MCF 10A (cell line): ENCODE measurements around the gene TTI1. TPM values are rescaled to one million over a fixed set of nuclear protein-coding genes. Genes with fewer than 3 reads are reported as not detected.

Source experiments
- BruUV-seq: library from RNA; stranded (reverse); fragments of 400-500 nt; replicated peaks from 2 replicates; lab custom pipeline; 2021; lab: Mats Ljungman, UMichigan
- CTCF ChIA-PET: fragments of 300-600 bp; sonication (Branson Sonifier 250); formaldehyde crosslinking; extraction: SDS; loops from one replicate; lab custom pipeline; 2021; ENCODE audit warnings: antibody characterized with exemption, inconsistent platforms; lab: Yijun Ruan, JAX
- POLR2A ChIA-PET: fragments of 300-600, 350-650 bp; sonication (Branson Sonifier 250); formaldehyde crosslinking; extraction: SDS; loops from one replicate; lab custom pipeline; 2020; ENCODE audit warnings: antibody characterized with exemption, inconsistent platforms; lab: Yijun Ruan, JAX
- DNase-seq: peaks from one replicate; pipeline ENCODE4 v3.0.0-alpha.2; 2018; ENCODE audit not compliant: unreplicated experiment
- H3K27ac Mint-ChIP-seq: one replicate; pipeline ENCODE4 v1.8.0; 2022; ENCODE audit warnings: mild to moderate bottlenecking, low read depth, mixed read lengths; ENCODE audit not compliant: unreplicated experiment
- H3K27me3 Mint-ChIP-seq: one replicate; pipeline ENCODE4 v1.8.0; 2022; ENCODE audit warnings: mixed read lengths; ENCODE audit not compliant: insufficient read depth, unreplicated experiment
- H3K36me3 Mint-ChIP-seq: one replicate; pipeline ENCODE4 v1.8.0; 2022; ENCODE audit warnings: mild to moderate bottlenecking, moderate library complexity, mixed read lengths; ENCODE audit not compliant: insufficient read depth, unreplicated experiment
- H3K4me1 Mint-ChIP-seq: one replicate; pipeline ENCODE4 v1.8.0; 2022; ENCODE audit warnings: mixed read lengths; ENCODE audit not compliant: insufficient read depth, unreplicated experiment
- H3K4me3 Mint-ChIP-seq: one replicate; pipeline ENCODE4 v1.8.0; 2022; ENCODE audit warnings: mild to moderate bottlenecking, moderate library complexity, mixed read lengths; ENCODE audit not compliant: unreplicated experiment
- H3K9me3 Mint-ChIP-seq: one replicate; pipeline ENCODE4 v1.8.0; 2022; ENCODE audit warnings: mixed read lengths; ENCODE audit not compliant: unreplicated experiment
- CTCF ChIP-seq: fragments of 200-600 bp; IDR thresholded peaks from one replicate; pipeline ENCODE4 v1.8.0; 2022; ENCODE audit warnings: antibody characterized with exemption, mild to moderate bottlenecking; ENCODE audit not compliant: unreplicated experiment
- intact Hi-C: fragments of 100-400 bp; cut with micrococcal nuclease; formaldehyde crosslinking; loops from 2 replicates; pipeline ENCODE4 v1.14.1; 2022
- total RNA-seq: library from RNA; stranded (reverse); gene quantifications from 2 replicates; pipeline ENCODE4 v1.2.3, GENCODE V29; 2022

The TTI1 gene
- total RNA-seq, 1 experiment from 2014 or later = 17.1 TPM

GRCh38 chr20:37991908-37992307 is 41.3 kb downstream of the TTI1 start:
- no peaks in the 10 kb centered on the region for H3K9me3 Mint-ChIP-seq
- intact Hi-C loops = loop anchor here (2.0 to 5.0 kb wide), 2 partner anchors 40 to 427 kb away; partner anchors contain the start of genes RPRD1B and TTI1
- H3K4me3 Mint-ChIP-seq = no peak overlapping the region
- POLR2A ChIA-PET = interaction anchor here (0.7 to 6.7 kb wide), 7 partner anchors 33 to 757 kb away, joined by 3 to 67 read pairs (median 5); partner anchors contain the start of genes ACTR5, CTNNBL1, RPRD1B and TTI1
- BruUV-seq = no TSS peak
- no peak for DNase-seq
- peaks cover 76% of the 10 kb centered on the region for H3K4me1 Mint-ChIP-seq
- peaks cover 35% of the 10 kb centered on the region for H3K36me3 Mint-ChIP-seq
- CTCF ChIA-PET = interaction anchor here (0.7 to 3.9 kb wide), 13 partner anchors 8 to 756 kb away, joined by 3 to 25 read pairs (median 4); partner anchors contain the start of gene VSTM2L
- no peaks in the 10 kb centered on the region for H3K27me3 Mint-ChIP-seq
- no peak for TF ChIP-seq CTCF
- peak overlapping the region; percentile 83 for H3K27ac Mint-ChIP-seq

DNA sequence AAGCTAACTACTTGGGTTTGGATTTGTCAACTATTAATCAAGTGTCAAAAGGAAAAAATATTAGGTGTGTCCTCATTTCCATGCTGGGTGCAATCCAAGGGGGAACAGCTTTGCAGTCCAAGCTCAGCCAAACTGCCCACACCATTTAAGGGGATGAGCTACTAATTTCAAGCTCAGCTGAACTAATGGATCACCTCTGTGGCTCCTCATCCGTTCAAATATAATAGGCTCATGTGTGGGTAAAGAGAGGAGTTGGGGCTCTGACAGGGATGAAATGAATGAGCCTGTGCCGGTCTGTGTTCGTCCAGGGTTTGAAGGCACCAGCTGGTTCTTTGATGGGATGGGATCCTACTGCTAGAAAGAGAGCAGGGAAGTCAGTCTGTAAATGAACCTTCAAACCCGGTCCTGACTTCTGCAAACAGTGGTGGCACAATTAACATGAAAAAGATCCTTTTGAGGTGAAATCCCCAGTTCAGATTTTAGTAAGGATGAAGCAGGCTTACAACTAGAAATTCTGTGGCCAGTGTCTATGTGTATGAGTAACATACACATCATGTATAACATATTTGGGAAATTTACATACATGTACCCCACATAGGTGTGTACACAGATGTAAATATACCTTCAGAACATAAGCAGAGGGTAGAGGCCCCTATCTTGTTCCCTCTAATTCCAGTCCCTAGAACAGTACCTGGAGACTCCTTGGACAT is 41.9 kb downstream of the TTI1 start:
- Mint-ChIP-seq H3K9me3 (no peaks in the 10 kb centered on the region), H3K27me3 (no peaks in the 10 kb centered on the region), H3K36me3 (peaks cover 32% of the 10 kb centered on the region), H3K27ac (peak overlapping the region; percentile 83), H3K4me3 (peak overlapping the region; percentile 40), H3K4me1 (peaks cover 76% of the 10 kb centered on the region)
- no peak for TF ChIP-seq CTCF
- BruUV-seq = TSS peak; percentile 47
- no peak for DNase-seq
- intact Hi-C loops = loop anchor here (5.0 kb wide), 1 partner anchor 41 kb away; the partner anchor contains the start of genes RPRD1B and TTI1
- ChIA-PET CTCF (interaction anchor here (0.6 to 3.9 kb wide), 7 partner anchors 8 to 427 kb away, joined by 3 to 25 read pairs (median 7); partner anchors contain the start of gene VSTM2L), POLR2A (interaction anchor here (0.7 to 6.7 kb wide), 7 partner anchors 20 to 757 kb away, joined by 3 to 67 read pairs (median 4); partner anchors contain the start of genes ACTR5, CTNNBL1, RPRD1B and TTI1)

DNA sequence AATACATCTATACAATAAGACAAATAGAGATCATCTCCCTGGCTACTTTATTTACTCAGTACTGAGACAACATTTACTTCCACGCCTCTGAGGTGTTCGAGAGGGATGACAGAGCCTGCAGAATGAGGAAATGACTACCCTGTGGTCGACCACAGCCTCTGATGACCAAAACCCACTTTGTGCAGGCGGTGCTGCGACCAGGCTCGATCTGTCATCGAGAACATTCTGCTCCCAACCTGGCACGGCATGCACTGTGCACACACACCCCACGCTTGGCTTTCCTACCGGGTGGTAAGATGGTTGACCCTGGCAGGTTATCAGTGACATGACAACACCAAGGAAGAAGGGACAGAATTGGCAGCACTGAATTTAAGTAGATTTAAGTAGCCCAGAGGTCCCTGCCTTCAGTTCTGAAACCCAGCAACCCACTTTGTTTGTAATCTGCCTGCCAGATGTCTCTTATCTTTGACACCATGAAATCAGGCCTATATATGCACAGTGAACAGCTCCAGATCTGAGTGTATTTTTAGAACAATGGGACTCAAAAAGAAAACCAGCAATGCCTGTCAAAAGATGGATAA is 42.6 kb downstream of the TTI1 start:
- no TSS peak for BruUV-seq
- H3K4me1 Mint-ChIP-seq = peaks cover 76% of the 10 kb centered on the region
- peak overlapping the region; percentile 40 for H3K4me3 Mint-ChIP-seq
- ChIA-PET CTCF (interaction anchor here (0.6 to 2.9 kb wide), 2 partner anchors 195 to 427 kb away, joined by 4 to 22 read pairs; no protein-coding TSS in a partner anchor), POLR2A (interaction anchor here (0.7 to 6.7 kb wide), 3 partner anchors 21 to 296 kb away, joined by 3 to 67 read pairs (median 5); partner anchors contain the start of genes CTNNBL1, RPRD1B and TTI1)
- H3K27me3 Mint-ChIP-seq = no peaks in the 10 kb centered on the region
- intact Hi-C loops = loop anchor here (5.0 kb wide), 1 partner anchor 42 kb away; the partner anchor contains the start of genes RPRD1B and TTI1
- TF ChIP-seq CTCF = no peak
- no peaks in the 10 kb centered on the region for H3K9me3 Mint-ChIP-seq
- H3K27ac Mint-ChIP-seq = peak overlapping the region; percentile 83
- peaks cover 30% of the 10 kb centered on the region for H3K36me3 Mint-ChIP-seq
- peak; percentile 50 for DNase-seq
